HG03103 (cell line): ENCODE data around the gene MPIG6B.

Experiments used
- ATAC-seq: cut with Tn5 transposase; IDR thresholded peaks from one replicate; pipeline ENCODE4 v1.9.1; 2021; ENCODE audit warnings: low read depth; ENCODE audit not compliant: unreplicated experiment

The MPIG6B gene

GRCh38 chr6:31765559-31765909, 42.4 kb downstream of the MPIG6B start:
- no peak for ATAC-seq

- no peak for ATAC-seq
Measured at GRCh38 chr6:31765910-31766794, 43.0 kb downstream of the MPIG6B start.

GRCh38 chr6:31767096-31767645, 44.0 kb downstream of the MPIG6B start:
- no peak for ATAC-seq

GRCh38 chr6:31768363-31769257, 45.4 kb downstream of the MPIG6B start:
- ATAC-seq, result no peak

- no peak for ATAC-seq
Measured at GRCh38 chr6:31769684-31770371, 46.7 kb downstream of the MPIG6B start.

- no peak for ATAC-seq
Measured at GRCh38 chr6:31770860-31771259, 47.7 kb downstream of the MPIG6B start.

- no peak for ATAC-seq
Measured at GRCh38 chr6:31771992-31772358, 48.8 kb downstream of the MPIG6B start.

- ATAC-seq, result no peak
Measured at GRCh38 chr6:31775184-31775583, 52.0 kb downstream of the MPIG6B start.

- ATAC-seq, result no peak
Measured at GRCh38 chr6:31775633-31776484, 52.7 kb downstream of the MPIG6B start.
